GM19043 (cell line): Measurements from ENCODE around the gene RBM19.

ENCODE experiments used
- ATAC-seq: cut with Tn5 transposase; IDR thresholded peaks from one replicate; pipeline ENCODE4 v1.9.1; 2021; ENCODE audit warnings: low read depth; ENCODE audit not compliant: unreplicated experiment

Gene RBM19

DNA sequence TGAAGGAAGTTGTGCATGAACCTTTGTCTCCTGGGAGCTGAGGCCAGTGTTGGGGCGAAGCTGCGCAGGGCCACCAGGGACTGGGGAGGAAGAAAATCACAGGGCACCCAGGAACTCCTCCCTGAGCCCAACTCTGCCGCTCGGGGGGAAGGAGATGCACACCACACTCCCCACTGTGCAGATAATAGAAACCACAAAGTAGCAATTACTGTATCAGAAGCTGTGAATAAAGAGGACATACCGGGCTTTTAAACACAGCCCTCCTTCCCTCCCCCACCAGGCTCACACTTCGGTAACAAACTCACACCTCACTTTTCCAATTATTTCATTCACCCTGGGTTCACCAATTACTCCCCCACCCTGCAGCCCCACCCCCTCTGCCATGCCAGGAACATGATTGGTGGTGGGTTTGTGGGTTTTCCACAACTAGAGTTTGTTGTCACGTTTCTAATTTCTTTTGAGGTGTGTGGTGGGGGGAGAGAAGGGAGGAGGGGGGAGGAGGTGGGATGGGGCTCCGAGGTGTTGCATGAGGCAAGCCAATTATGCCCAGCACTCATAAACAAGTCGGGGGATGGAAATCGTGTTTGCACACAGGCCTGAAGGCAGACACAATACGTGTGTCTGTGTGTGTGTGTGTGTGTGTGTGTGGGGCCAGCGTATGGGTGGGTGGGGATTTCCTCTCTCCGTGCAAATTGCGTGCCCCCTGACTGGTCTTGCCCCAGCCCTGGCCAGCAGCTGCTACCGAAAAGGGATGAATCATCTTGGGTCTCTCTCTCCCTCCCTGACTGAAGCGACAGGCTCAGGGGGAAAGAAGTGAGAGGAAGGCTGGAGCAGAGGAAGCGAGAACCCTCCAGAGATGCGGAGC lies 103.3 kb downstream of the RBM19 start:
- no peak for ATAC-seq

GRCh38 chr12:113861708-113862312 lies 104.3 kb downstream of the RBM19 start:
- no peak for ATAC-seq

- ATAC-seq: no peak
Observed at GRCh38 chr12:113860950-113861349, 105.2 kb downstream of the RBM19 start.

GRCh38 chr12:113860059-113860820 lies 105.9 kb downstream of the RBM19 start:
- no peak for ATAC-seq

DNA sequence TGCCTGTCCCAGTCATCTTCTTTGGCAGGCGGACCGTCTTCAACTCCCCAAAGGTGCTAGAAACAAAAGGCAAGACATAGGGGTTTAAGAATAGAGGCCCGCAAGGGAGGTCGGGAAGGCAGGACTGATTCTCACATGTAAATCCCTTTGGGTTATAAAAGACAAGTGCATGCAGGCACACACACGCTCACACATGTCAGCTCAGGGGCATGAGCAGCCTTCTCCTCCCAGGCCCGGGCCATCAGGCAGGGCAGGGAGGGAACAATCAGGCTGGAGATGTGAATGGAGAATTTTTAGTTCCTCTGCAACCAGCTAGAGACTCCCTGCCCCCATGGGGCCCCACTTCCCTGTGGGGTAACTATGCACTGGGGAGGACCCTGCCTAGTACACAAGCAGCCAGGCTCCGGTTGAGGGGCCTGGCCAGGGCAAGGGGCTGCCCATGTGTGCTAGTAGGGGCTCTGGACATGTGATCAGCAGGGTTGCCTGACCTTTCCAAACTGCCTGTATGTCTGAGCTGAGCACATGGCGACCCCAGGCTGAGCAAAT lies 107.2 kb downstream of the RBM19 start:
- no peak for ATAC-seq

GRCh38 chr12:113857371-113857770 lies 108.8 kb downstream of the RBM19 start:
- no peak for ATAC-seq

- ATAC-seq: no peak
Observed at GRCh38 chr12:113855998-113856397, 110.1 kb downstream of the RBM19 start.

DNA sequence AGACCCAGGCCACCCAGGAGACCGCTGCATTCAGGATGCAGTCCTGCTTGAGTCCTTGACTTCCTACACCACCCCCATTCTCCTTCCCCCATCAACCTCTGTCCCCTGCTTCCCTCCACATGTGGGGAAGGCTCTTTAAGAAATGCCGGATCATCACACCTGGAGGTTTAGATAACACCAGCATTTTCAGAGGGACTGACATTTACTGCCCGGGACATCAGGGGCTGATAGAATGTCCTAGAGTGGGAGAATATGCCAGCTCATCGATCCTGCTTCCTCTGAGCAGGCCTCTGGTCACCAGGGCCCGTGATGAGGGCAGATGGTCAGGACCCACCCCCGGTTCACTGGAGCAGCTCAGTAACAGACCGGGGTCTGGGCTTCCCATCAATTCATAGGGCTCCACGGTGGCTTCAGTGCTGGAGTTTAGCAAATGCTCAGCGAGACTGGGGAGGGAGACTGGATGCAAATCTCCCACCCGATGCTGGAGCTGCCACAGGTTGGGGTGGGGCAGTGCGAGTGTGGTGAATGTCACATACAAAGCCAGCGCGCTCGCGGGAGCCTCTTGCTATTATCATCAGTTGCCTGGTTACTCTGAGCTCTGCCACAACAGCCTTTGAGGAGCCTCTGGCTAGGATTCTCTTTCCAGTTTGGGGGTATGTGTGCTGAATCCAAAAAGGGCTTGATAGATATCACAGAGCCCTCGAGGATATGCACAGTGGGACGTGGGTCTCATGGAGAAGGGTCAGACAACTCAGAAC lies 111.6 kb downstream of the RBM19 start:
- ATAC-seq: no peak

DNA sequence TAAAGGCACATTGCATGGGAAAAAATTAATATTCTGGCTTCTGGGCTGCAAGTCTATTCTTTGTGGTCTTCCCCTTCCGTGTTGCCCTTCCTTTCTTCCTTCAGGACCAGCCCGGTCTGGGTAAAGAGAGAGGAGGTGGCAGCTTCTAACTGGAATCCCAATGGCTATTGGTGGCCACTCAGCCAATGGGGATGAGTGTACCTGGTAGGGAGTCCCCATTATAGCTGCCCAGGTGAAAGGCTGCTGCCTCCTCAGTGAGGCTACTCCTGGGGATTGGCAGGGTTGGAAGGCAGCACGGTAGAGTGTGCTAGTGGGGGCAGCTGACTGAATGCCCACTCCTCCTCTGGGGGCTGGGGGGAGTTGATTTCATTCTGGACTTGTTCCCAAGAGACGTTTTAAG lies 112.6 kb downstream of the RBM19 start:
- no peak for ATAC-seq

GRCh38 chr12:113852695-113853490 lies 113.2 kb downstream of the RBM19 start:
- no peak for ATAC-seq

DNA sequence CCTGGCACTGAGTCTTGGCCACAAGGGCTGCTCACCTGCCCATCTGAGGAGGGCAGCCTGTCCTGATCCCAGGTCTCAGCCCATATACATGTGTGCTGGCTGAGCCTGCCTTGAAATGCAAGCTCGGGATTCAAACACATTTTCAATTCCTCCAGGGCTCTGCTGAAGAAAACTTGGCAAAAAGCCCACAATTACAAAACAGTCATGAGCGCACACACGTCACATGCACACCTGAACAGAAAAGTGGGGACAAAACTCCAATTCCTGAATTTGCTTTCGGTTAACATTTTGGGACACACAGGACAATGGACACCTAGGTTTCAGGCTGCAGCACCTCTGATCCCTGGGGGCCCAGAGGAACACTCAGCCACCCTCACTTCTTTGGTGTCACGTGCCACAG lies 113.9 kb downstream of the RBM19 start:
- ATAC-seq: no peak

DNA sequence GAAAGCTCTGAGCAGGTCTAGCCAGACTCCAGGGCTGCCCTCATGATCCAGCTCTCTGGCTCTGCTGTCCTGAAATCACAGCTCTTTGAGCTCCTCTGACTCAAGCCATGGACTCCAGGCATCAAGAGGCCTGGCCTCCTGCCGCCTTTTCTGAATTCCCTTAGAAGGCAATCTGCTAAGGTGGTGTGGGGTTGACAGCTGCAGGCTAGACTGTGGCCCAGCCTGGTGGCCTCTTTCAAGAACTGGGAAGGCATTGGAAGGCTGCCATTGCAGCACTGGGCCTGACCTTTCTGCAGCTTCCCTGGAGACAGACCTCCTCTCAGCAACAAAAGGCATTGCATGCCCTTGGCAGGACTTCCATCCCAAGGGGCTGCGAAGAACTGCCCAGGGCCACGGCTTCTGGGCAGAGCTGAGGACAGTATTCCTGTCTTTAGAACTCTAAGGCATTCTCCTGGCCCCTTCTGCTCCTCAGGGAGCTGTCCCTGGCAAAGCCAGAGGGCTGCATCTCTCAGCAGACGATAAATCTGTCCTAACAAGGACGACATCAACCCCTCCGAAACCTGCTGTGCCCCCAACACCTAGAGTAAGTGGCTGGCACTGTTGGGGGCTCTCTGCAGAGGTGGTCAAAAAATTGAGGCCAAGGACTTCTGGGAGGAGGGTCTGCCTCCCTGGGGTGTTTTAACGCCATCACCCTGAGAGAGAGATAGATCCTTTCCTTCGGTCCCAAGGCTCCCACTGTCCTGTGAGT lies 115.6 kb downstream of the RBM19 start:
- no peak for ATAC-seq

DNA sequence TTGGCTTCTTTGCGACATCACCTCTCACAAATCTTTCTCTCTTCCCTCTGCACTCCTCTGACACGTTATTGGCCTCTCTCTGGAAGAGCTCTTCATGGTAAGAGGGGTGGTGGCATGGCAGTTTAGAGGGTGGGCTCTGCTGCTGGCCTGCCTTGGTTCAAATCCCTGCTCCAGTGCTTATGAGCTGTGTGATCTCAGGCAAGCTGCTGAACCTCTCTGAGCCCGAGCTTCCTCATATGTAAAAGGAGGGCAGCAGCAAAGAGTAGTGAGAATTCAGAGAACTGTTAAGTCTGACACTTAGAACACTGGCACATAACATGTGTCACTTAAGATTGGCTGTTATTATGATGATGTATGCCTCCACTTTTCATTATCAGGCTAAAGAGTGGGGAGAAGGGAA lies 118.3 kb downstream of the RBM19 start:
- ATAC-seq: no peak

DNA sequence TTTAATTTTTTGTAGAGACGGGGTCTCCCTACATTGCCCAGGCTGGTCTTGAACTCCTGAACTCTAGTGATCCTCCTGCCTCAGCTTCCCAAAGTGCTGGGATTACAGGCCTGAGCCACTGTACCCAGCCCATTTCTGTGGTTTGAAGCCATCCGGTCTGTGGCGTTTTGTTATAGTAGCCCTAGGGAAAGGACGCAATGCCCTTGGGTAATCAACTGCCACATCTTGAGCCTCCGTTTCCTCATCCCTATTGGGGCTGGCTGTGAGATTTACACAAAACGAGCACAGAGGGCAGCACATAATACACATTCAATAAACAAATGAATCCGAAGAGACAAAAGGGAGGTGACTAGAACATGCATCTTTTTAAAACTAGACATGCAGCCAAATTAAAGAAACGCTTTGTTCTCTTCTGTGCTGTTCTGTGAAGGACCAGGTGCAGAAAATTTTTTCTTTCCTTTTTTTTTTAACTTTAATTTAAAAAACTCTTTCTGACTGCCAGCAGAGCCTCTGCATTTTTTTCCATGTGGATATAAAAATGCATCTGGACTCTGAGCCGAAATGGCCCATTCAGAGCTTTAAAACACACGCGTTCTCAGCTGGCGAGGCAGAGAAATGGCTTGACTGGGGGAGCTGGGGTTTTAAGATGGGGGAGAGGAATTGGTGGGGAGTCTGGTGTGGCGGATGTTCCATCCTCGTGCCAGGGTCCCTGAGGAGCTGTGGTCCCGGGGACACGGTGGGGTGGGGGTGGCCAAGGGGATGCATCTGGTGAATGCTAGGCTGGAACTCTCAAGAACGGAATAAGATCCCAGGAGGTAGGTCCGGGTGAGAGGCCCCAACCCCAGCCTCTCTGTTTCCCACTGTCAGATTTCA lies 119.0 kb downstream of the RBM19 start:
- no peak for ATAC-seq

- ATAC-seq: no peak
Observed at GRCh38 chr12:113845900-113846674, 120.0 kb downstream of the RBM19 start.

DNA sequence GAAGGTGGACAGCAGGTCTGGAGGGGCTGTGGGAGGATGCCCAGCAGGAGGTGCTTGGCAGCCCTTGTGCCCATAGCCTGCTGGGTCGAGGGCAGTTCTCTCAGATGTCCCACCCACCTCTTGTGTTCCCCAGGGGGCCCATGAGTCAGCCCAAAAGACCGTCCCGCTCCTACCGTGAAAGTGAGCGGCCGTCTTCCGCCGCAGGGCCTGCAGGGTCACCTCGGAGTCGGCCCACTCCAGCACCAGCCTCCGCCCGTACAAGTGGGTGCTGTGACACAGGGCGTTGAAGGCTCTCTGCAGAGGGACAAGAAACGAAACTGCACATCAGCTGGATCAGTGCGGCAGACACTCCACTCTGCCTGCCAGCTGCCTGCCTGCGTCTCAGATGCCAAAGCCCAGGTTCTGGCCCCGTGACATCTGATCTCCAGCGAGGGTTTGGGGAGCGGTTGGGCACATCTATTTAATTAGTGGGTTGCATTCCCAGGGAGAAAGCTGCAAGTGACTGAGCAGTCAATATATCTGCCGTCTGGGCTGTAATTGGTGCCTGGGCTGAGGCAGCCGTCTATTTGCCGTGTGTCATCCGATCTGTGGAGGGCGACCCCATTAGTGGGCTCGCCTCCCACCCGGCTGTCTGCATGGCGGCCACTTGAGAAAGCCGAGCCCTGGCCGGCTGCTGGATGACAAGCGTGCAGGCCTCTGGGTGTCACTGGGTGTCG lies 121.5 kb downstream of the RBM19 start:
- ATAC-seq: no peak

- no peak for ATAC-seq
Observed at GRCh38 chr12:113842699-113843098, 123.4 kb downstream of the RBM19 start.
